Measurements from ENCODE around the gene GCKR. TPM values are rescaled to one million over a fixed set of nuclear protein-coding genes. Genes with fewer than 3 reads are reported as not detected.
"Not testable (repeated sequence)": the region's sequence is repeated elsewhere in the genome, so short reads cannot be mapped to it uniquely, and the experiment has no call there.

Gene GCKR
- polyA plus RNA-seq, 1 donor: 2.9 TPM

- H3K9me3 ChIP-seq (ENCODE audit: control insufficient read depth, low read depth, low read length); H3K4me3 ChIP-seq (ENCODE audit: low read length); H3K36me3 ChIP-seq (ENCODE audit: control insufficient read depth, insufficient read depth, low read length); H3K4me1 ChIP-seq (ENCODE audit: control insufficient read depth, insufficient read depth, low read length); H3K27me3 ChIP-seq (ENCODE audit: control insufficient read depth, insufficient read depth, low read length); H3K27ac ChIP-seq (ENCODE audit: low read length); DNase-seq: not testable (repeated sequence)
- WGBS (ENCODE audit: insufficient coverage, low lambda C conversion rate): no CpG with 5 or more reads among the region's 35 CpGs
Observed at GRCh38 chr2:27539649-27540048, 43.0 kb downstream of the GCKR start.

- Histone ChIP-seq H3K27me3 (ENCODE audit: control insufficient read depth, insufficient read depth, low read length) (no peaks in the 10 kb centered on the region), H3K36me3 (ENCODE audit: control insufficient read depth, insufficient read depth, low read length) (no peaks in the 10 kb centered on the region), H3K4me3 (ENCODE audit: low read length) (no peak overlapping the region), H3K4me1 (ENCODE audit: control insufficient read depth, insufficient read depth, low read length) (no peaks in the 10 kb centered on the region), H3K27ac (ENCODE audit: low read length) (no peak overlapping the region), H3K9me3 (ENCODE audit: control insufficient read depth, low read depth, low read length) (peaks cover 3% of the 10 kb centered on the region)
- DNase-seq: no peak
- WGBS (ENCODE audit: insufficient coverage, low lambda C conversion rate): no CpG with 5 or more reads among the region's 6 CpGs
Observed at GRCh38 chr2:27544143-27544821, 47.6 kb downstream of the GCKR start.

GRCh38 chr2:27545348-27546141 is 48.9 kb downstream of the GCKR start:
- no peak for DNase-seq
- 57% methylated on average over 1 of the region's 5 CpGs for WGBS (ENCODE audit: insufficient coverage, low lambda C conversion rate)

DNA sequence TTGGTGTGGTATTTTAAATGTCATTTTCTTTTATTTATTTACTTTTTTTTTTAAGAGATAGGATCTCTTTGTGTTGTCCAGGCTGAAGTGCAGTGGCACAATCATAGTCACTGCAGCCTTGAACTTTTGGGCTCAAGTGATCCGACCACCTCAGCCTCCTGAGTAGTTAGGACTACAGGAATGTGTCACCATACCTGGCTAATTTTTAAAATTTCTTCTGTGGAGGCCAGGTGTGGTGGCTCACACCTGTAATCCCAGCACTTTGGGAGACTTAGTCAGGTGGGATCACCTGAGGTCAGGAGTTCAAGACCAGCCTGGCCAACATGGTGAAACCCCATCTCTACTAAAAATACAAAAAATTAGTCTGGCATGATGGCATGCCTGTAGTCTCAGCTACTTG is 52.7 kb downstream of the GCKR start:
- Histone ChIP-seq H3K4me1 (ENCODE audit: control insufficient read depth, insufficient read depth, low read length) (no peaks in the 10 kb centered on the region), H3K27me3 (ENCODE audit: control insufficient read depth, insufficient read depth, low read length) (peaks cover 4% of the 10 kb centered on the region), H3K4me3 (ENCODE audit: low read length) (no peak overlapping the region), H3K36me3 (ENCODE audit: control insufficient read depth, insufficient read depth, low read length) (no peaks in the 10 kb centered on the region), H3K27ac (ENCODE audit: low read length) (no peak overlapping the region), H3K9me3 (ENCODE audit: control insufficient read depth, low read depth, low read length) (no peaks in the 10 kb centered on the region)
- no peak for DNase-seq
- WGBS (ENCODE audit: insufficient coverage, low lambda C conversion rate): no CpG with 5 or more reads among the region's 1 CpG

More at GRCh38 chr2:27545348-27546141, 48.9 kb downstream of the GCKR start:
- Histone ChIP-seq H3K4me1 (ENCODE audit: control insufficient read depth, insufficient read depth, low read length) (no peaks in the 10 kb centered on the region), H3K36me3 (ENCODE audit: control insufficient read depth, insufficient read depth, low read length) (no peaks in the 10 kb centered on the region), H3K9me3 (ENCODE audit: control insufficient read depth, low read depth, low read length) (peaks cover 3% of the 10 kb centered on the region), H3K27ac (ENCODE audit: low read length) (no peak overlapping the region), H3K27me3 (ENCODE audit: control insufficient read depth, insufficient read depth, low read length) (no peaks in the 10 kb centered on the region), H3K4me3 (ENCODE audit: low read length) (no peak overlapping the region)

DNA sequence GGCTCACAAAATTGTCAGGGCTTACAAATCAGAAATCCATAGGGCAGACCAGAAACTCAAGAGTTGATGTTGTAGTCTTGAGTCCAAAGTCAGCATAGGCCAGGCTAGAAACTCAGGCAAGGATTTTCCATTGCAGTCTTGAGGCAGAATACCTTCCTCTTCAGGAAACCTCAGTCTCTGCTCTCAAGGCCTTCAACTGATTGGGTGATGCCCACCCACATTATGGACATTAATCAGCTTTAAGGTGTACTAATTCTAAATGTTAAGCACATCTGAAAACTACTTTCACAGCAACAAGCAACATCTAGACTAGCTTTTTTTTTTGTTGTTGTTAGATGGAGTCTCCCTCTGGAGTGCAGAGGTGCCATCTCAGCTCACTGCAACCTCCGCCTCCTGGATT is 54.9 kb downstream of the GCKR start:
- peaks cover 4% of the 10 kb centered on the region for H3K27me3 ChIP-seq (ENCODE audit: control insufficient read depth, insufficient read depth, low read length)
- no peak for DNase-seq
- no peak overlapping the region for H3K4me3 ChIP-seq (ENCODE audit: low read length)
- H3K27ac ChIP-seq (ENCODE audit: low read length): no peak overlapping the region
- H3K36me3 ChIP-seq (ENCODE audit: control insufficient read depth, insufficient read depth, low read length): no peaks in the 10 kb centered on the region
- H3K9me3 ChIP-seq (ENCODE audit: control insufficient read depth, low read depth, low read length): no peaks in the 10 kb centered on the region
- no peaks in the 10 kb centered on the region for H3K4me1 ChIP-seq (ENCODE audit: control insufficient read depth, insufficient read depth, low read length)
- no CpG with 5 or more reads among the region's 1 CpG for WGBS (ENCODE audit: insufficient coverage, low lambda C conversion rate)

- H3K4me3 ChIP-seq (ENCODE audit: low read length): no peak overlapping the region
- H3K27me3 ChIP-seq (ENCODE audit: control insufficient read depth, insufficient read depth, low read length): peaks cover 4% of the 10 kb centered on the region
- H3K36me3 ChIP-seq (ENCODE audit: control insufficient read depth, insufficient read depth, low read length): no peaks in the 10 kb centered on the region
- no peaks in the 10 kb centered on the region for H3K9me3 ChIP-seq (ENCODE audit: control insufficient read depth, low read depth, low read length)
- 80% methylated on average over 1 of the region's 2 CpGs for WGBS (ENCODE audit: insufficient coverage, low lambda C conversion rate)
- no peak for DNase-seq
- H3K27ac ChIP-seq (ENCODE audit: low read length): no peak overlapping the region
- no peaks in the 10 kb centered on the region for H3K4me1 ChIP-seq (ENCODE audit: control insufficient read depth, insufficient read depth, low read length)
Observed at GRCh38 chr2:27552941-27553340, 56.3 kb downstream of the GCKR start.

DNA sequence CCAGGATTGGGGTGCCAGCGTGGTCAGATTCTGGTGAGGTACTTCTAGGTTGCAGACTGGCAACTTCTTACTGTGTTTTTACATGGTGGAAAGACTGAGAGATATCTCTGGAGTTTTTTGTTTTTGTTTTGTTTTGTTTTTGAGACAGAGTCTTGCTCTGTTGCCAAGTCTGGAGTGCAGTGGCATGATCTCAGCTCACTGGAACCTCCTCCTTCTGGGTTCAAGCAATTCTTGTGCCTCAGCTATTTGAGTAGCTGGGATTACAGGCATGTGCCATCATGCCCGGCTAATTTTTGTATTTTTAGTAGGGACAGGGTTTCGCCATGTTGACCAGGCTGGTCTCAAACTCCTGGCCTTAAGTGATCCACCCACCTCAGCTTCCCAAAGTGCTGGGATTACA is 57.8 kb downstream of the GCKR start:
- not testable (repeated sequence) for H3K27ac ChIP-seq (ENCODE audit: low read length); H3K27me3 ChIP-seq (ENCODE audit: control insufficient read depth, insufficient read depth, low read length); H3K9me3 ChIP-seq (ENCODE audit: control insufficient read depth, low read depth, low read length); H3K36me3 ChIP-seq (ENCODE audit: control insufficient read depth, insufficient read depth, low read length); H3K4me1 ChIP-seq (ENCODE audit: control insufficient read depth, insufficient read depth, low read length); DNase-seq; H3K4me3 ChIP-seq (ENCODE audit: low read length)
- 40% methylated on average over 1 of the region's 3 CpGs for WGBS (ENCODE audit: insufficient coverage, low lambda C conversion rate)

DNA sequence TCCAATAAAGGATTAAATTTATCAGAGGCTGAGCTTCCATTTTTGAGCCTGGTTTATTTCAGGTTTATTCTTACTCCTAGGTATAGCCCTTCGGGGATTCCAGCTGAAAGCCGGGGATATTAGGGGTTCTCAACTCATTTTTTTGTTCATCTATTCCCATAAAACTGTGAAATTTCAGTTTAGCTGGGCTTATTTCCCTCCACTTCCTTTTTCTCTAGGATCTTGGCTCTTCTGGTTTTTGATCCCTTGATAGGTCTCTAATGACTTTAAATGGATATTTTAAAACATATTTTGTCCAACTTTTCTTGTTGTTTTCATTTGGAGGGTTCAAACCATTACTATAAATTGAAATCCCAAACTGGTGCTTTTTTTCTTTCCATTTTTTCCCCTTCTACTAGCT is 62.6 kb downstream of the GCKR start:
- no peaks in the 10 kb centered on the region for H3K4me1 ChIP-seq (ENCODE audit: control insufficient read depth, insufficient read depth, low read length)
- no peak overlapping the region for H3K4me3 ChIP-seq (ENCODE audit: low read length)
- no peak for DNase-seq
- H3K27ac ChIP-seq (ENCODE audit: low read length): no peak overlapping the region
- no peaks in the 10 kb centered on the region for H3K27me3 ChIP-seq (ENCODE audit: control insufficient read depth, insufficient read depth, low read length)
- 83% methylated on average over 1 of the region's 2 CpGs for WGBS (ENCODE audit: insufficient coverage, low lambda C conversion rate)
- peaks cover 2% of the 10 kb centered on the region for H3K9me3 ChIP-seq (ENCODE audit: control insufficient read depth, low read depth, low read length)
- H3K36me3 ChIP-seq (ENCODE audit: control insufficient read depth, insufficient read depth, low read length): no peaks in the 10 kb centered on the region

GRCh38 chr2:27561060-27561459 is 64.4 kb downstream of the GCKR start:
- H3K36me3 ChIP-seq (ENCODE audit: control insufficient read depth, insufficient read depth, low read length): no peaks in the 10 kb centered on the region
- H3K27ac ChIP-seq (ENCODE audit: low read length): no peak overlapping the region
- peaks cover 2% of the 10 kb centered on the region for H3K9me3 ChIP-seq (ENCODE audit: control insufficient read depth, low read depth, low read length)
- H3K27me3 ChIP-seq (ENCODE audit: control insufficient read depth, insufficient read depth, low read length): peaks cover under 1% of the 10 kb centered on the region
- 40% methylated on average over 1 of the region's 2 CpGs for WGBS (ENCODE audit: insufficient coverage, low lambda C conversion rate)
- no peak overlapping the region for H3K4me3 ChIP-seq (ENCODE audit: low read length)
- no peaks in the 10 kb centered on the region for H3K4me1 ChIP-seq (ENCODE audit: control insufficient read depth, insufficient read depth, low read length)
- no peak for DNase-seq

DNA sequence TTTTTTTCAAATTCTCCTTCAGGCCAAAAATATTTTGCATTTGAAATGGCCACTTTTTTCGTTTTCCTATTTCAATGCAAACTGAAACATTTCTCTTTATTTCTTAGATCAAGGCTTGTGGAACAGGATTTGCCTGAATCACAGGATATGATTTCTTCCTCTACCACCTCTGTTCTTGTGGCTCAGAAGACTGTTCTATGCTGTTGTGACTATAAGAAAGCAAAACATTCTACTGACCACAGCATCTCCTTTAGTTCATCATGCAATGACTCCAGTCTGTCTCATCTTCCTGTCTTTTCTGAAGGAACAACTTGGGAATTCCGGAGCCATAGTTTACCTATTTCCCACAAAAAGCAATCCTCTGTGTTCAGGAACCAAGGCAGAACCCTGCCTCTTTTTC is 70.0 kb downstream of the GCKR start:
- peaks cover 28% of the 10 kb centered on the region for H3K27me3 ChIP-seq (ENCODE audit: control insufficient read depth, insufficient read depth, low read length)
- H3K4me3 ChIP-seq (ENCODE audit: low read length): no peak overlapping the region
- WGBS (ENCODE audit: insufficient coverage, low lambda C conversion rate): 50% methylated on average over 1 of the region's 2 CpGs

More for the DNA sequence above, 70.0 kb downstream of the GCKR start:
- H3K36me3 ChIP-seq (ENCODE audit: control insufficient read depth, insufficient read depth, low read length): no peaks in the 10 kb centered on the region
- no peaks in the 10 kb centered on the region for H3K4me1 ChIP-seq (ENCODE audit: control insufficient read depth, insufficient read depth, low read length)
- no peak overlapping the region for H3K27ac ChIP-seq (ENCODE audit: low read length)
- no peak for DNase-seq
- no peaks in the 10 kb centered on the region for H3K9me3 ChIP-seq (ENCODE audit: control insufficient read depth, low read depth, low read length)
